Fibroblast of pulmonary artery (primary cell): ENCODE data around the gene EFCAB7.
A peak's percentile ranks its signal among the peaks of the same experiment; 100 is the strongest.

Experiments
- DNase-seq: peaks from one replicate; pipeline ENCODE4 v3.0.0-alpha.2; 2010; ENCODE audit warnings: low read depth
- H3K4me3 ChIP-seq: replicated peaks from 2 replicates; pipeline ENCODE4 v1.5.1; 2011; ENCODE audit warnings: low read depth, mild to moderate bottlenecking, control low read depth, low read length, moderate library complexity
- CTCF ChIP-seq: IDR thresholded peaks from 2 replicates; pipeline ENCODE4 v1.5.1; 2011; ENCODE audit warnings: mild to moderate bottlenecking, control low read depth, low read length, inconsistent platforms; ENCODE audit errors: missing control alignments

EFCAB7 gene

GRCh38 chr1:63547621-63548294 lies 24.4 kb downstream of the EFCAB7 start:
- H3K4me3 ChIP-seq, result no peak overlapping the region
- no peak for TF ChIP-seq CTCF
- peak; percentile 21 for DNase-seq

- H3K4me3 ChIP-seq, result no peak overlapping the region
- TF ChIP-seq CTCF, result no peak
Measured at GRCh38 chr1:63548303-63548702, 25.0 kb downstream of the EFCAB7 start.

GRCh38 chr1:63548877-63549276 lies 25.6 kb downstream of the EFCAB7 start:
- no peak overlapping the region for H3K4me3 ChIP-seq
- no peak for DNase-seq
- TF ChIP-seq CTCF, result no peak

More at GRCh38 chr1:63548303-63548702, 25.0 kb downstream of the EFCAB7 start:
- DNase-seq, result no peak

GRCh38 chr1:63555480-63555879 lies 32.2 kb downstream of the EFCAB7 start:
- H3K4me3 ChIP-seq, result no peak overlapping the region
- no peak for DNase-seq
- no peak for TF ChIP-seq CTCF

- DNase-seq, result peak; percentile 63
- TF ChIP-seq CTCF, result peak; percentile 72
- no peak overlapping the region for H3K4me3 ChIP-seq
Measured at GRCh38 chr1:63557365-63557987, 34.2 kb downstream of the EFCAB7 start.

- no peak for TF ChIP-seq CTCF
- no peak for DNase-seq
- H3K4me3 ChIP-seq, result no peak overlapping the region
Measured at GRCh38 chr1:63559357-63559756, 36.0 kb downstream of the EFCAB7 start.

GRCh38 chr1:63563745-63564144 lies 40.4 kb downstream of the EFCAB7 start:
- no peak overlapping the region for H3K4me3 ChIP-seq
- TF ChIP-seq CTCF, result no peak
- no peak for DNase-seq
